Spinal cord (tissue), 10 donors: Measurements from ENCODE around the gene GRK2. TPM values are rescaled to one million over a fixed set of nuclear protein-coding genes. Genes with fewer than 3 reads are reported as not detected.

Experiments used
- DNase-seq, 6 donors: peaks; one replicate each; pipeline versions ENCODE4 v3.0.0 to v3.0.0-alpha.2; 2013 to 2015; ENCODE audit warnings: low spot score in 6 of 6, low read depth in 4 of 6
- H3K27ac ChIP-seq: one replicate; pipeline ENCODE4 v1.5.1; 2013; ENCODE audit warnings: low read depth, low read length, control low read depth
- H3K27me3 ChIP-seq: one replicate; pipeline ENCODE4 v1.6.1; 2013; ENCODE audit warnings: low read length; ENCODE audit not compliant: control insufficient read depth, insufficient read depth
- H3K36me3 ChIP-seq: one replicate; pipeline ENCODE4 v1.6.1; 2013; ENCODE audit warnings: low read length; ENCODE audit not compliant: control insufficient read depth, insufficient read depth
- H3K4me1 ChIP-seq: one replicate; pipeline ENCODE4 v1.6.1; 2013; ENCODE audit warnings: low read length; ENCODE audit not compliant: control insufficient read depth, insufficient read depth
- H3K4me3 ChIP-seq: one replicate; pipeline ENCODE4 v1.5.1; 2013; ENCODE audit warnings: low read depth, low read length, control low read depth
- H3K9me3 ChIP-seq: one replicate; pipeline ENCODE4 v1.6.1; 2013; ENCODE audit warnings: low read length; ENCODE audit not compliant: control insufficient read depth, insufficient read depth
- WGBS: methylation state at CpG from one replicate; pipeline ENCODE4 v1.1.5; 2013; ENCODE audit warnings: missing lambda C conversion rate; ENCODE audit not compliant: insufficient coverage; 5-methylcytosine and 5-hydroxymethylcytosine counted together
- polyA plus RNA-seq, 2 donors: library from polyadenylated mRNA; unstranded; fragments of 120-200 nt; gene quantifications; one replicate each; pipeline ENCODE4 v1.2.1, GENCODE V29; 2013; ENCODE audit not compliant: insufficient read length in 2 of 2
- total RNA-seq, 2 donors: library from RNA; depleted of rRNA in 1 of 2; stranded (reverse); fragments of 120-200 nt in 1 of 2; fragments of >200 nt in 1 of 2; gene quantifications; one replicate each; pipeline versions ENCODE4 v1.2.3 to v1.2.4, GENCODE V29; 2013 to 2014
- donor health status: healthy.

The GRK2 gene
- total and polyA plus RNA-seq, 4 donors: 44.6 to 125 (median 75.8) TPM

DNA sequence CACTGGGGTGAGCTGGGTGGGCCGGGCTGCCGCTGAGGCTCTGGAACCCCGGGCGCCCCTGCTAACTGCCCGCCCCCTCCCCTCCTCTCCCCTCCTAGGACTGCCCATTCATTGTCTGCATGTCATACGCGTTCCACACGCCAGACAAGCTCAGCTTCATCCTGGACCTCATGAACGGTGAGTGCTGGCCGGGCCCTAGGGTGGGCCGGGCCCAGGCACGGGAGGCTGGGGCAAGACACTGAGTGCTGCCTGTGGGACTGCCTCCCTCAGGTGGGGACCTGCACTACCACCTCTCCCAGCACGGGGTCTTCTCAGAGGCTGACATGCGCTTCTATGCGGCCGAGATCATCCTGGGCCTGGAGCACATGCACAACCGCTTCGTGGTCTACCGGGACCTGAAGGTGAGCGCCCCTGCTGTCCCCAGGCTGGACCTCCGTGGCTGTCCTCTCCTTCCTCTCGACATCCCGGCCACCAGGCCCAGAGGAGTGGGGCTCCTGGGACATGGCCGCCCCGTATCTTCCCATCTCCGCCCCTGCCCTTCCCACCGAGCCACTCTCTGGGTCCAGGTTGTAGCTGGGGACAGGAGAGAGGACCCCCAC, 15.4 kb downstream of the GRK2 start:
- peaks cover 99% of the 10 kb centered on the region for H3K36me3 ChIP-seq
- H3K4me1 ChIP-seq: peaks cover 24% of the 10 kb centered on the region
- H3K27me3 ChIP-seq: no peaks in the 10 kb centered on the region
- H3K27ac ChIP-seq: no peak overlapping the region
- H3K9me3 ChIP-seq: no peaks in the 10 kb centered on the region
- no peak overlapping the region for H3K4me3 ChIP-seq
- WGBS: 92% methylated on average over 26 of the region's 27 CpGs
- DNase-seq: no peak

DNA sequence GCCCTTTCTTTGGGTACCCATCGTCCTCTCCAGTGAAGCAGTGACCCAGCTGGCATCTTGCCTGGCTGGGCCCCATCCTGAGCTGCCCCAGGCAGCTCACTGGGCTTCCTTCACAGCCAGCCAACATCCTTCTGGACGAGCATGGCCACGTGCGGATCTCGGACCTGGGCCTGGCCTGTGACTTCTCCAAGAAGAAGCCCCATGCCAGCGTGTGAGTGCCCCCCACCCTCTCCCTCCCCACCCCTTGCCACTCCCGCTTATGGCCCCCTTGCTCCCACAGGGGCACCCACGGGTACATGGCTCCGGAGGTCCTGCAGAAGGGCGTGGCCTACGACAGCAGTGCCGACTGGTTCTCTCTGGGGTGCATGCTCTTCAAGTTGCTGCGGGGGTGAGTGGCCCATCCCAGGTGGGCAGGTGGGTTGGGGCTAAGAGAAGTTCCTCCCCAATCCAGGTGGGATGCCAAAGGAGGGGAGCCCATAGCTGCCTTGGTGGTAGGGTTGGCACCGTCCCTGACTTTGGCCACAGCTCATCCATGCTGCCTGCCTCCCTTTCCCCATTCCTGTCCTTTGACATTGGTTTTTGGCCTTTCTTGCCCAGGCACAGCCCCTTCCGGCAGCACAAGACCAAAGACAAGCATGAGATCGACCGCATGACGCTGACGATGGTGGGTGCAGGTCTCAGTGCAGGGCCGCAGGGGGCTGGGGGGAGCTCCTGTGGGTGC, 16.0 kb downstream of the GRK2 start:
- WGBS: 89% methylated on average over 15 of the region's 20 CpGs
- Histone ChIP-seq H3K36me3 (peaks cover 99% of the 10 kb centered on the region), H3K9me3 (no peaks in the 10 kb centered on the region), H3K27me3 (no peaks in the 10 kb centered on the region), H3K4me1 (peaks cover 24% of the 10 kb centered on the region), H3K4me3 (no peak overlapping the region), H3K27ac (no peak overlapping the region)
- no peak for DNase-seq

- Histone ChIP-seq H3K4me3 (no peak overlapping the region), H3K9me3 (no peaks in the 10 kb centered on the region), H3K4me1 (peaks cover 24% of the 10 kb centered on the region), H3K27ac (no peak overlapping the region), H3K36me3 (peaks cover 93% of the 10 kb centered on the region), H3K27me3 (no peaks in the 10 kb centered on the region)
- WGBS: 98% methylated on average over 10 of the region's 11 CpGs
- DNase-seq: no peak
These were observed 16.7 kb downstream of the GRK2 start for GRCh38 chr11:67282876-67283371.

DNA sequence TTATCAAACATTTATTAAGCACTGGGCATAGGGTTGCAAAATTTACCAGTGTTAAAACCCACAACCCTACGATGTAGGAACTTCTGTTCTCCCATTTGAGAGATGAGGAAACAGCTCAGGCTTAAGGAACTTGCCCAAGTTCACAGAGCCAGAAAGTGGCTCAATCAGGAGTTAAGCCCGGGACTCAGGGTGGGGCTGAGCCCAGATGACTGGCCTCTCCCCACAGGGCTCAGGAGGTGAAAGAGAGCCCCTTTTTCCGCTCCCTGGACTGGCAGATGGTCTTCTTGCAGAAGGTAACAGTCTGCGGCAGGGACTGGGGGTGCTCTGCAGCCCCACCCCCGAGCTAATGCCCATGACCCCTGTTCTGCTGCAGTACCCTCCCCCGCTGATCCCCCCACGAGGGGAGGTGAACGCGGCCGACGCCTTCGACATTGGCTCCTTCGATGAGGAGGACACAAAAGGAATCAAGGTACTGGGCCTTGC, 17.2 kb downstream of the GRK2 start:
- Histone ChIP-seq H3K4me1 (peaks cover 25% of the 10 kb centered on the region), H3K9me3 (no peaks in the 10 kb centered on the region), H3K27ac (no peak overlapping the region), H3K4me3 (no peak overlapping the region), H3K27me3 (no peaks in the 10 kb centered on the region), H3K36me3 (peaks cover 87% of the 10 kb centered on the region)
- 91% methylated on average over 13 of the region's 13 CpGs for WGBS
- DNase-seq: no peak

DNA sequence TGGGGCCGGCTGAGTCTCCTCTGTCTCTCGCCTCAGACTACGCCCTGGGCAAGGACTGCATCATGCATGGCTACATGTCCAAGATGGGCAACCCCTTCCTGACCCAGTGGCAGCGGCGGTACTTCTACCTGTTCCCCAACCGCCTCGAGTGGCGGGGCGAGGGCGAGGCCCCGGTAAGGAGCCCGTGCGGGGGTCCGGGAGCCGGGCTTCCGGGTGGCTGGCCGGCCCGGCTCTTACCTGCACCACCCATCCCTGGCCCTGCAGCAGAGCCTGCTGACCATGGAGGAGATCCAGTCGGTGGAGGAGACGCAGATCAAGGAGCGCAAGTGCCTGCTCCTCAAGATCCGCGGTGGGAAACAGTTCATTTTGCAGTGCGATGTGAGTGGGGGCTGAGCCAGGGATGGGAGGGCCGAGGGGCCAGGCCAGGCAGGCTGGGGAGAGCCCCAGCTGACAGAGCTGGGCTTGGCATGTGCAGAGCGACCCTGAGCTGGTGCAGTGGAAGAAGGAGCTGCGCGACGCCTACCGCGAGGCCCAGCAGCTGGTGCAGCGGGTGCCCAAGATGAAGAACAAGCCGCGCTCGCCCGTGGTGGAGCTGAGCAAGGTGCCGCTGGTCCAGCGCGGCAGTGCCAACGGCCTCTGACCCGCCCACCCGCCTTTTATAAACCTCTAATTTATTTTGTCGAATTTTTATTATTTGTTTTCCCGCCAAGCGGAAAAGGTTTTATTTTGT, 18.7 kb downstream of the GRK2 start:
- H3K27me3 ChIP-seq: no peaks in the 10 kb centered on the region
- DNase-seq: no peak
- H3K4me3 ChIP-seq: no peak overlapping the region
- H3K27ac ChIP-seq: no peak overlapping the region
- WGBS: 89% methylated on average over 38 of the region's 45 CpGs
- H3K9me3 ChIP-seq: no peaks in the 10 kb centered on the region
- H3K4me1 ChIP-seq: peaks cover 28% of the 10 kb centered on the region
- H3K36me3 ChIP-seq: peaks cover 75% of the 10 kb centered on the region

GRCh38 chr11:67285541-67286498, 19.5 kb downstream of the GRK2 start:
- peaks cover 37% of the 10 kb centered on the region for H3K4me1 ChIP-seq
- H3K36me3 ChIP-seq: peaks cover 75% of the 10 kb centered on the region
- DNase-seq: no peak
- H3K27me3 ChIP-seq: no peaks in the 10 kb centered on the region
- H3K9me3 ChIP-seq: no peaks in the 10 kb centered on the region
- H3K27ac ChIP-seq: no peak overlapping the region
- H3K4me3 ChIP-seq: no peak overlapping the region
- 94% methylated on average over 22 of the region's 39 CpGs for WGBS

DNA sequence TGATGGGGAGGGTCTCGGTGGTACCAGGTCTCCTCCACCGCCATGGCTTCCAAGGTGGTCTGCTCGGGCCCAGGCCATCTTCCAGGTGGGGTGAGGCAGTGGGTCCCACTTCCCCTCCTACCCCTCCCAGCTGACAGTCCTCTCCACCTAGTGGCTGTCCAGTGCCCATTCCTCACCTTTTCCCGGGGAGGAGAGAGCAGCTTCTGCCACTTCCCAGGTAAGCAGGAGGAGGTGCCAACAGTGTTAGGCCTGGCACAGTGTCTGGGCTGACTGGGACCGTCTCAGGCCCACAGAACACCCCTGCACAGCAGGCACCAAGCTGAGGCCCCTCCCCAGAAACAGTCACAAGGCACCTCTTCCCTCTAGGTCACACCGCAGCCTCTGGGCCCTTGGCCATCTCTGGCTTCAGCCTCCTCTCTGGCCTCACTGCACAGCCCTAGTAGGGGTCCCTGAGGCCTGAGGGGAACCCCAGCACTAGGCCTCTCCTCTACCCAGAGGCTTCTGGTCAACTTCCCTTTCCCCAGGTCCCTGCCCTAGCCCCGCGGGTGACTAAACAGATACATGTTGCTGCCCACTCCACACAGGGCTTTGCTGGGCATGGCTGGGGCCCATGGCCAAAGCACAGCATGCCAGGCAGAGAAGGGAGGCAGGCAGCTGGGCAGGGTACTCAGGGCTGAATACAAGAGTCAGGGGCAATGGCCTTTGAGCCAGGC, 20.5 kb downstream of the GRK2 start:
- H3K4me3 ChIP-seq: no peak overlapping the region
- 92% methylated on average over 7 of the region's 8 CpGs for WGBS
- no peaks in the 10 kb centered on the region for H3K27me3 ChIP-seq
- H3K36me3 ChIP-seq: peaks cover 75% of the 10 kb centered on the region
- H3K9me3 ChIP-seq: no peaks in the 10 kb centered on the region
- H3K4me1 ChIP-seq: peaks cover 46% of the 10 kb centered on the region
- no peak for DNase-seq
- peak overlapping the region; percentile 96 for H3K27ac ChIP-seq

GRCh38 chr11:67287355-67288197, 21.3 kb downstream of the GRK2 start:
- H3K27me3 ChIP-seq: no peaks in the 10 kb centered on the region
- H3K4me3 ChIP-seq: peak overlapping the region; percentile 69
- H3K27ac ChIP-seq: peak overlapping the region; percentile 96
- no peak for DNase-seq
- 83% methylated on average over 14 of the region's 14 CpGs for WGBS
- peaks cover 53% of the 10 kb centered on the region for H3K4me1 ChIP-seq
- H3K9me3 ChIP-seq: no peaks in the 10 kb centered on the region
- peaks cover 74% of the 10 kb centered on the region for H3K36me3 ChIP-seq
